IMR-90 (cell line): ENCODE results near the gene CLK2. TPM values are rescaled to one million over a fixed set of nuclear protein-coding genes. Genes with fewer than 3 reads are reported as not detected.
A peak's percentile ranks its signal among the peaks of the same experiment; 100 is the strongest.

Source experiments
- ATAC-seq: fragments of 200-7000 bp; cut with Tn5 transposase; 2 replicates; pipeline ENCODE4 v1.9.1; 2020; ENCODE audit warnings: low read depth, mild to moderate bottlenecking, moderate library complexity
- BruUV-seq: library from RNA; stranded (reverse); fragments of 400-500 nt; replicated peaks from 2 replicates; lab custom pipeline; 2021; lab: Mats Ljungman, UMichigan
- CTCF ChIA-PET: fragments of 300-600 bp; formaldehyde crosslinking; extraction: SDS; loops from one replicate; lab custom pipeline; 2021; ENCODE audit warnings: antibody characterized with exemption; lab: Yijun Ruan, JAX
- POLR2A ChIA-PET: fragments of 300-600 bp; sonication (Branson Sonifier 250); formaldehyde crosslinking; loops from one replicate; lab custom pipeline; 2022; ENCODE audit warnings: antibody characterized with exemption; ENCODE audit not compliant: unreplicated experiment; lab: Charles Lee
- DNase-seq: peaks from one replicate; pipeline ENCODE4 v3.0.0; 2013
- H2AFZ ChIP-seq: replicated peaks from 2 replicates; pipeline ENCODE3; 2013; ENCODE audit warnings: low read length, mild to moderate bottlenecking; ENCODE audit not compliant: poor library complexity
- H2AK5ac ChIP-seq: 2 replicates; pipeline ENCODE4 v1.6.1; 2013; ENCODE audit warnings: low read depth, low read length, inconsistent platforms
- H2AK9ac ChIP-seq: replicated peaks from 2 replicates; pipeline ENCODE3; 2013; ENCODE audit warnings: mild to moderate bottlenecking, low read depth, low read length, moderate library complexity; ENCODE audit not compliant: poor library complexity
- H2BK120ac ChIP-seq: 2 replicates; pipeline ENCODE4 v1.6.1; 2013; ENCODE audit warnings: low read depth, low read length, inconsistent platforms
- H2BK15ac ChIP-seq: 3 replicates; pipeline ENCODE4 v1.6.1; 2013; ENCODE audit warnings: low read depth, low read length, inconsistent platforms
- H2BK20ac ChIP-seq: 2 replicates; pipeline ENCODE4 v1.6.1; 2013; ENCODE audit warnings: low read depth, mild to moderate bottlenecking, inconsistent platforms, low read length, moderate library complexity
- H2BK5ac ChIP-seq: 2 replicates; pipeline ENCODE4 v1.6.1; 2013; ENCODE audit warnings: mild to moderate bottlenecking, low read depth, low read length, inconsistent platforms; ENCODE audit not compliant: poor library complexity, severe bottlenecking
- H3K14ac ChIP-seq: replicated peaks from 2 replicates; pipeline ENCODE4 v1.6.1; 2013; ENCODE audit warnings: low read depth, low read length, inconsistent platforms
- H3K18ac ChIP-seq: 2 replicates; pipeline ENCODE4 v1.6.1; 2013; ENCODE audit warnings: low read depth, low read length, control low read depth
- H3K23ac ChIP-seq: 2 replicates; pipeline ENCODE4 v1.6.1; 2013; ENCODE audit warnings: low read depth, low read length, inconsistent platforms
- H3K27ac ChIP-seq: 2 replicates; pipeline ENCODE4 v1.5.1; 2013; ENCODE audit warnings: mild to moderate bottlenecking, control low read depth, low read length; ENCODE audit not compliant: insufficient read depth
- H3K27me3 ChIP-seq: 2 replicates; pipeline ENCODE4 v1.6.1; 2013; ENCODE audit warnings: low read length; ENCODE audit not compliant: control insufficient read depth, insufficient read depth
- H3K36me3 ChIP-seq: 2 replicates; pipeline ENCODE4 v1.6.1; 2013; ENCODE audit warnings: low read length, mixed read lengths; ENCODE audit not compliant: control insufficient read depth, insufficient read depth
- H3K4ac ChIP-seq: 2 replicates; pipeline ENCODE4 v1.6.1; 2013; ENCODE audit warnings: low read depth, low read length, inconsistent platforms
- H3K4me1 ChIP-seq: 2 replicates; pipeline ENCODE4 v1.6.1; 2013; ENCODE audit warnings: low read length, mixed read lengths; ENCODE audit not compliant: control insufficient read depth, insufficient read depth
- H3K4me2 ChIP-seq: 2 replicates; pipeline ENCODE4 v1.6.1; 2013; ENCODE audit warnings: low read depth, mild to moderate bottlenecking, control low read depth, low read length, moderate library complexity
- H3K4me3 ChIP-seq: 2 replicates; pipeline ENCODE4 v1.5.1; 2013; ENCODE audit warnings: low read depth, mild to moderate bottlenecking, control low read depth, low read length, moderate library complexity; ENCODE audit not compliant: insufficient read depth
- H3K56ac ChIP-seq: 2 replicates; pipeline ENCODE4 v1.6.1; 2013; ENCODE audit warnings: low read length, inconsistent platforms; ENCODE audit not compliant: insufficient read depth; ENCODE audit errors: extremely low read depth
- H3K79me1 ChIP-seq, 2 experiments: 2 replicates each; pipeline ENCODE4 v1.6.1; 2013; ENCODE audit warnings: low read length in 2 of 2, inconsistent platforms in 1 of 2, low read depth in 1 of 2
- H3K9ac ChIP-seq: 2 replicates; pipeline ENCODE4 v1.6.1; 2013; ENCODE audit warnings: low read depth, low read length, control low read depth
- H3K9me1 ChIP-seq: 2 replicates; pipeline ENCODE4 v1.6.1; 2013; ENCODE audit warnings: low read length, inconsistent platforms; ENCODE audit not compliant: insufficient read depth
- H3K9me3 ChIP-seq: 2 replicates; pipeline ENCODE4 v1.6.1; 2013; ENCODE audit warnings: low read length; ENCODE audit not compliant: control insufficient read depth, insufficient read depth
- H4K20me1 ChIP-seq: 2 replicates; pipeline ENCODE4 v1.6.1; 2013; ENCODE audit warnings: low read length, inconsistent platforms; ENCODE audit not compliant: insufficient read depth
- H4K5ac ChIP-seq: 2 replicates; pipeline ENCODE4 v1.6.1; 2013; ENCODE audit warnings: mild to moderate bottlenecking, low read depth, low read length, control low read depth
- H4K8ac ChIP-seq, 2 experiments: 2 replicates each; pipeline ENCODE4 v1.6.1; 2013; ENCODE audit warnings: low read depth in 2 of 2, low read length in 2 of 2, control low read depth in 1 of 2, inconsistent platforms in 1 of 2
- H4K91ac ChIP-seq: 2 replicates; pipeline ENCODE4 v1.6.1; 2013; ENCODE audit warnings: low read depth, low read length, inconsistent platforms; ENCODE audit not compliant: insufficient read depth
- CEBPB ChIP-seq: IDR thresholded peaks from 2 replicates; pipeline ENCODE4 v1.6.1; 2012; ENCODE audit warnings: low read depth, low read length, improper control_type of control experiment
- FOS ChIP-seq: fragments of 150-350 bp; IDR thresholded peaks from 2 replicates; pipeline ENCODE4 v1.6.1; 2016; ENCODE audit warnings: low read depth, low read length
- MAZ ChIP-seq: IDR thresholded peaks from 2 replicates; pipeline ENCODE4 v1.6.1; 2012; ENCODE audit warnings: low read depth, mild to moderate bottlenecking, low read length, improper control_type of control experiment, moderate library complexity, borderline replicate concordance
- MXI1 ChIP-seq: IDR thresholded peaks from 2 replicates; pipeline ENCODE4 v1.6.1; 2012; ENCODE audit warnings: low read depth, mild to moderate bottlenecking, low read length, moderate library complexity, borderline replicate concordance
- NFE2L2 ChIP-seq: fragments of 150-350 bp; IDR thresholded peaks from 2 replicates; pipeline ENCODE4 v1.6.1; 2016; ENCODE audit warnings: low read depth, mild to moderate bottlenecking, low read length
- POLR2A ChIP-seq: IDR thresholded peaks from 2 replicates; pipeline ENCODE4 v1.6.1; 2012; ENCODE audit warnings: mild to moderate bottlenecking, low read depth, low read length
- RAD21 ChIP-seq: IDR thresholded peaks from 2 replicates; pipeline ENCODE4 v1.6.1; 2012; ENCODE audit warnings: low read length, improper control_type of control experiment
- RCOR1 ChIP-seq: IDR thresholded peaks from 2 replicates; pipeline ENCODE4 v1.6.1; 2012; ENCODE audit warnings: mild to moderate bottlenecking, low read length, improper control_type of control experiment; ENCODE audit not compliant: insufficient replicate concordance
- SMC3 ChIP-seq: fragments of 150-350 bp; IDR thresholded peaks from 2 replicates; pipeline ENCODE4 v1.6.1; 2016; ENCODE audit warnings: low read depth, mild to moderate bottlenecking, antibody characterized with exemption, low read length, moderate library complexity
- WGBS, 2 experiments: methylation state at CpG; one replicate each; pipeline versions ENCODE4 v1.1.5 to v1.1.7; 2013; ENCODE audit warnings: missing lambda C conversion rate in 2 of 2; ENCODE audit not compliant: insufficient read length in 1 of 2; ENCODE audit errors: extremely low coverage in 2 of 2; 5-methylcytosine and 5-hydroxymethylcytosine counted together
- dilution Hi-C: fragments of 300-500 bp; cut with HindIII; formaldehyde crosslinking; loops from one replicate; pipeline ENCODE4 v1.14.3; 2018; ENCODE audit warnings: low sequenced_read_pairs; ENCODE audit not compliant: unreplicated experiment
- in situ Hi-C: fragments of 300-500 bp; cut with MboI; formaldehyde crosslinking; loops from 3 replicates; pipeline ENCODE4 v1.14.3; 2019; ENCODE audit warnings: low sequenced_read_pairs, inconsistent platforms, mixed read lengths
- intact Hi-C: fragments of 100-400 bp; cut with micrococcal nuclease; formaldehyde crosslinking; loops from 2 replicates; pipeline ENCODE4 v1.10.0; 2022
- polyA plus RNA-seq, 3 experiments: library from polyadenylated mRNA; depleted of rRNA; stranded (reverse); fragments of >200 nt; gene quantifications; 2 replicates each; pipeline ENCODE4 v1.2.3, GENCODE V29; 2012; ENCODE audit warnings: low replicate concordance in 1 of 3
- total RNA-seq: library from RNA; depleted of rRNA; stranded (reverse); fragments of >200 nt; gene quantifications from 2 replicates; pipeline ENCODE4 v1.2.3, GENCODE V29; 2012
- TF ChIP-seq, protein P1 (sequence below): conservative IDR thresholded peaks from 2 replicates; pipeline ENCODE4 v1.5.1; 2012; ENCODE audit warnings: mild to moderate bottlenecking, low read depth, low read length, improper control_type of control experiment

CLK2 gene
- total and polyA plus RNA-seq, 2 of the 4 experiments (the other 2 are of a cell fraction), result 19.7 to 61.2 TPM

DNA sequence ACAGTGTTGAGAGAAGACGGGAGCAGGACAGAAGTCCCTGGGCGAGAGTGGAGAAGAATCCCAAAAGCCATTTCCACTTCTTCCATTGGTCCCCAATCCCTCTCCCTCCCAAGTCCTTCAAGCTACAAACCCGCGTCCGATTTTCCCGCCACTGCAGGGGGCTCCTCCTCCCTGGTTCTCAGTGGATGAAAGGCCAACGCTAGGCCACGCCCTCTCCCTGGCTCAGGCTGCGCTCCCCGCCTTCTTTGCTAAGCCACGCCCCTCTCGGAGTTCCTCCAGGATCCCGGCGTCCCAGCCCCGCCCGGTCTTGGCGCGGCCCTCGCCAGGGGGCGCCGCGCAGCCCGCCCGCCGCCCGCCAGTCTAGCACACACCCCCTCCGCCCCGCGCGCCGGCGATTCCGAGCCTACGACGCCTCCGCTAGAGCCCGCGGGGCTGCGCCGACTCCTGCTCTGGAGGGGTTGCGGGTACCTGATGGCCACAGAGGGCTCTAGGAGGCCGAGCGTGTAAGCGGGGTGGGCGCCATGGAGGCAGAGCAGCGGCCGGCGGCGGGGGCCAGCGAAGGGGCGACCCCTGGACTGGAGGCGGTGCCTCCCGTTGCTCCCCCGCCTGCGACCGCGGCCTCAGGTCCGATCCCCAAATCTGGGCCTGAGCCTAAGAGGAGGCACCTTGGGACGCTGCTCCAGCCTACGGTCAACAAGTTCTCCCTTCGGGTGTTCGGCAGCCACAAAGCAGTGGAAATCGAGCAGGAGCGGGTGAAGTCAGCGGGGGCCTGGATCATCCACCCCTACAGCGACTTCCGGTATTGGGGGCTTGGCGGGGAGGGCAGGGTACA lies 4.0 kb upstream of the CLK2 start, which contains the start of gene HCN3:
HCN3 (plus strand) TSS at position 394 of the 832 bp plus-strand sequence; CDS start at position 522, 128 bp downstream.
- Histone ChIP-seq H3K18ac (no peak within 1 kb of the TSS), H4K8ac (peak within 1 kb of the TSS; percentile 32 to 58; a peak in 2 of 4 replicates), H3K27ac (peak within 1 kb of the TSS; percentile 28; the same call in 1 of the 2 replicates), H2BK5ac (no peak within 1 kb of the TSS), H2BK120ac (no peak within 1 kb of the TSS), H2AK9ac (peak within 1 kb of the TSS; percentile 87), H3K79me1 (peaks cover 0 to 21% of the 10 kb centered on the region in 2 experiments; a peak in 2 of 4 replicates), H3K14ac (0 out of 2 replicates have a peak within 1 kb of the TSS, but pooled peaks have one; percentile 57), H3K36me3 (no peaks in the 10 kb centered on the region), H3K4me3 (peak within 1 kb of the TSS; percentile 69), H3K27me3 (no peaks in the 10 kb centered on the region), H3K9ac (peak within 1 kb of the TSS; percentile 45), H3K4me1 (peaks cover 1% of the 10 kb centered on the region), H4K5ac (no peak within 1 kb of the TSS), H3K23ac (peak within 1 kb of the TSS; percentile 64; the same call in 1 of the 2 replicates), H4K91ac (no peak within 1 kb of the TSS), H2BK20ac (no peak within 1 kb of the TSS), H3K9me1 (peaks cover 5% of the 10 kb centered on the region), H2AFZ (peak within 1 kb of the TSS; percentile 98), H3K56ac (no peak within 1 kb of the TSS), H3K4ac (no peak within 1 kb of the TSS; the same call in 1 of the 2 replicates), H4K20me1 (peaks cover 7% of the 10 kb centered on the region; the same call in 1 of the 2 replicates), H2BK15ac (no peak within 1 kb of the TSS), H3K9me3 (no peaks in the 10 kb centered on the region), H2AK5ac (0 out of 2 replicates have a peak within 1 kb of the TSS, but pooled peaks have one; percentile 33), H3K4me2 (peak within 1 kb of the TSS; percentile 81)
- CTCF ChIA-PET, result interaction anchor here (0.5 kb wide), 1 partner anchor 345 kb away, joined by 3 read pairs; no protein-coding TSS in a partner anchor
- in situ Hi-C loops (loop anchor here (5.0 kb wide), 1 partner anchor 40 kb away; no protein-coding TSS in a partner anchor), dilution Hi-C loops (no loop called here), intact Hi-C loops (loop anchor here (1.0 to 5.0 kb wide), 4 partner anchors 31 to 371 kb away; partner anchors contain the start of gene FDPS)
- TF ChIP-seq CEBPB (no peak), POLR2A (no peak), MAZ (peak; percentile 98), SMC3 (peak; percentile 73), FOS (no peak), RCOR1 (no peak), MXI1 (peak; percentile 69), RAD21 (peak; percentile 49), NFE2L2 (0 out of 2 replicates have a peak, but pooled peaks have one; percentile 16)
- TF ChIP-seq, protein P1, sequence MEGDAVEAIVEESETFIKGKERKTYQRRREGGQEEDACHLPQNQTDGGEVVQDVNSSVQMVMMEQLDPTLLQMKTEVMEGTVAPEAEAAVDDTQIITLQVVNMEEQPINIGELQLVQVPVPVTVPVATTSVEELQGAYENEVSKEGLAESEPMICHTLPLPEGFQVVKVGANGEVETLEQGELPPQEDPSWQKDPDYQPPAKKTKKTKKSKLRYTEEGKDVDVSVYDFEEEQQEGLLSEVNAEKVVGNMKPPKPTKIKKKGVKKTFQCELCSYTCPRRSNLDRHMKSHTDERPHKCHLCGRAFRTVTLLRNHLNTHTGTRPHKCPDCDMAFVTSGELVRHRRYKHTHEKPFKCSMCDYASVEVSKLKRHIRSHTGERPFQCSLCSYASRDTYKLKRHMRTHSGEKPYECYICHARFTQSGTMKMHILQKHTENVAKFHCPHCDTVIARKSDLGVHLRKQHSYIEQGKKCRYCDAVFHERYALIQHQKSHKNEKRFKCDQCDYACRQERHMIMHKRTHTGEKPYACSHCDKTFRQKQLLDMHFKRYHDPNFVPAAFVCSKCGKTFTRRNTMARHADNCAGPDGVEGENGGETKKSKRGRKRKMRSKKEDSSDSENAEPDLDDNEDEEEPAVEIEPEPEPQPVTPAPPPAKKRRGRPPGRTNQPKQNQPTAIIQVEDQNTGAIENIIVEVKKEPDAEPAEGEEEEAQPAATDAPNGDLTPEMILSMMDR, result peak; percentile 78
- ATAC-seq (peak; percentile 83), DNase-seq (peak; percentile 93)
- BruUV-seq, result no TSS peak
- WGBS, 2 experiments, result 2% methylated on average over 31 of the region's 68 CpGs; no CpG with 5 or more reads in 1 of the 2 experiments
- POLR2A ChIA-PET, result no interaction called here
